GM18507 (cell line): ENCODE results near the gene CDC42BPG.
"Not testable (repeated sequence)": the region's sequence is repeated elsewhere in the genome, so short reads cannot be mapped to it uniquely, and the experiment has no call there.

Experiments used
- DNase-seq: peaks from one replicate; pipeline ENCODE4 v3.0.0; 2011; ENCODE audit warnings: low read depth; ENCODE audit not compliant: insufficient read length; ENCODE audit errors: extremely low spot score
- FAIRE-seq: peaks from 2 replicates; lab custom pipeline; 2011; peaks lifted over from hg19 to GRCh38; lab: Jason Lieb, UNC

CDC42BPG gene

DNA sequence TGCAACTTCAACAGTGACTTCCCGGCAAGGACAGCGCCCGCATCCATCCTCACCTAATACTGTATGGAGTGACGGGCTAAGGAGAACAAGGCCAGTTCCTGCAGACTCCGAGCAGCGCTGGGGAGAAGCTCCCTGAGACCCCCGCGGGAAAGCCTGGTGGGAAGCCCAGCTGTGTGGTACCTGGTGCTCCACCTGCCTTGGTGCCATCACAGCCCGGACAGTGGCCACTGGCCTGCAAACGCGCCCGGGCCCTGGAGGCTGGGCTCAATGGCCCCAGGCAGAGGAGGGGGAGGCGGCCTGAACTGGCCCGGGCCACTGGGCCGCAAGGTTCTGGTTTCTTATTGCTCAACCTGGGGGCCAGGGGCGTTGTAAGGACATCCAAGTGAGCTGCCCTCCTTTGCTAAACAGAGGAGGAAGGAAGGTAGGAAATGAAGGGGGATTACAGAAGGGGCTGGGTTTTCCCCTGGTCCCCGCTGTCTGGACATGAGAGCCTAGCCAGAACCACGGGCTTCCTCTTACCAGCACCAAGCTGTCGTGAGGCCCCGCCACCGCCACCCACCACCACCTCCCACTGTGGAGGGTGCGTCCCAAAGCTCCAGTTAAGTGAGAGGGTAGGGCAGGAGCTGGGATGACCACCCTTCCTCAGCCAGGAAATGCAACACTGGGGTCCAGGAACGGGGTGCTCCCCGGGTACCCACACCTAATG, 8.5 kb upstream of the CDC42BPG start:
- DNase-seq (no peak), FAIRE-seq (peak; percentile 26)

DNA sequence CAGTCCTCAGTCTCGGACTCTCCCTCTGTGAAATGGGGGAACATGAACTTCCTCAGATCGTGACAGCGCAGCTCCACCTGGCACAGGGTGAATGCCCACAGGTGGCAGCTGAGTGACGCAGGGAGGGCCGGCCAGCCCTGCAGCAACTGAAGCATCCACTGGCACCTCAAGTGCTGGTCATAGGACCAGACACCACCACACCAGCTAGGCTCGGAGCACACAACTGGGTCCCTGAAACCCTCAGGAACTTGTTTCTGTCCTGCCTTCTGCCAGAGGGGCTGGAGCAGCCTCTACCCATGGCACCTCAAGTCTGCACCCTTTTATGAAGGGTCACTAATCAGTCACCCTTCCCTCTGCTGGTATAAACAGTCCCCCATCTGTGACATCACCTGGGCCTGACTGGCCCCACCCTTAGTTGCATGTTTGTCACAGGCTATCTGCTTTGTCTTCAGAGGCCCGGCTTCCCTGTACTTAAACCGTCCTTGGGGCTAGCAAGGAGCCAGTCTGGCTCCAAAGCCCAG, 7.4 kb upstream of the CDC42BPG start:
- DNase-seq (no peak), FAIRE-seq (peak; percentile 46)

DNA sequence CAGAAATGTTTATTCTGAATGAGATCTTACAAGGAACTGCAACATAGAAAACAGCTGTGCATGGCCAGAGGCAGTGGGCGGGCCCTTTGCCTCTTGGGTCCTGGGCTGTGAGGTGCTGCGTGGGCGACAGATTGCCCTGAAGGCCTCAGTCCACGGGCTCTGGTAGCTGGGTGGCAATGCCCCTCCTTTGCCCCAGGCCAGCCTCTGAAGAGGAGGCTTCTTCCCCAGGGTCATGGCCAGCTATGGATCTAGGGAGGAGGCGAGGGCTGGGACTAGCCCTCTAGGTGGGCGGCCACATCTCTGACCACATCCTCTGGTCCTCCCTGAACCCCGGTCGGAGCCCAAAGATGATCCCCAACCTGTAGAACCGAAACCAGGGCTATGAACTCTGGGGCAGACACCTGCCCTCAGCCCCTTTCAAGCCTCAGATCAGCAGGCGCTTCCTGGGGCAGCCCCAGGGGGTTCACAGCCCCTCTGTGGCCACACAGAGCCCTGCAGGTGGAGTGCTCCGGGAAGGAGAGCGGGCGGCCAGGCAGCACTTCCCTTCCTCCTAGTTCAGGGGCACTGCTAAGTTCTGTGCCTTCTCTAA, 6.6 kb upstream of the CDC42BPG start:
- FAIRE-seq (peak; percentile 95), DNase-seq (peak; percentile 71)

DNA sequence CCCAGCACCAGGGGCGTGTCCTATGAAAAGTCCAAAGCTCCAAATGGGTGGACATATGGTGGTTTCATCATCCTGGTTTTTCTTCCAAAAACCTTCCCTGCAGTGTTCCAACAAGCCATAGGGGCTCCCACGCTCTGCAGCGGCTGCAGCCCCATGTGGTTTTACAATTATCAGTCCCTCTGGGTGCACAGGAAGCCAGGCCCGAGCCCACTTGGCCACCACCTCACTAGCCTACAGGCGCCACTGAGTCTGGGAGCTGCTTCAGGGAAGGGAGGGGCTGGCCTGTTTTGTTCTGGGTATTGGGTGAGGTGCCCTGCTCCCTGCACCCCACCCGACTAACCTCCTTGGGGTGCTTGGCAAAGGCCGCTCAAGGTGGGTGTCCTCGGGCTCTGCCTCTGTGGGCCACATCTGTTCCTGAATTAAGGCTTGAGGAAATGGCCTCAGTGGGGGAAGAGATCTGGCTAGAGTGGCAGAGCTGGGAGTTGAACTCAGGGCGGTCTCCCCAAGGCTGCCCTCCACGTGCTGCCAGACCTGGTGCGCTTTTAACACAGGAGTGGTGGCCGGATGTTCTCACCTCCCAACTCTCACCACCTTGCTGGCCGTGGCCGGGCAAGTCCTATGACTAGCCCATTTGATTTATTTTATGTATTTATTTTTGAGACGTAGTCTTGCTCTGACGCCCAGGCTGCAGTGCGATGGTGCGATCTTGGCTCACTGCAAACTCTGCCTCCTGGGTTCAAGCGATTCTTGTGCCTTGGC, 5.3 kb upstream of the CDC42BPG start:
- no peak for DNase-seq
- FAIRE-seq: no peak

DNA sequence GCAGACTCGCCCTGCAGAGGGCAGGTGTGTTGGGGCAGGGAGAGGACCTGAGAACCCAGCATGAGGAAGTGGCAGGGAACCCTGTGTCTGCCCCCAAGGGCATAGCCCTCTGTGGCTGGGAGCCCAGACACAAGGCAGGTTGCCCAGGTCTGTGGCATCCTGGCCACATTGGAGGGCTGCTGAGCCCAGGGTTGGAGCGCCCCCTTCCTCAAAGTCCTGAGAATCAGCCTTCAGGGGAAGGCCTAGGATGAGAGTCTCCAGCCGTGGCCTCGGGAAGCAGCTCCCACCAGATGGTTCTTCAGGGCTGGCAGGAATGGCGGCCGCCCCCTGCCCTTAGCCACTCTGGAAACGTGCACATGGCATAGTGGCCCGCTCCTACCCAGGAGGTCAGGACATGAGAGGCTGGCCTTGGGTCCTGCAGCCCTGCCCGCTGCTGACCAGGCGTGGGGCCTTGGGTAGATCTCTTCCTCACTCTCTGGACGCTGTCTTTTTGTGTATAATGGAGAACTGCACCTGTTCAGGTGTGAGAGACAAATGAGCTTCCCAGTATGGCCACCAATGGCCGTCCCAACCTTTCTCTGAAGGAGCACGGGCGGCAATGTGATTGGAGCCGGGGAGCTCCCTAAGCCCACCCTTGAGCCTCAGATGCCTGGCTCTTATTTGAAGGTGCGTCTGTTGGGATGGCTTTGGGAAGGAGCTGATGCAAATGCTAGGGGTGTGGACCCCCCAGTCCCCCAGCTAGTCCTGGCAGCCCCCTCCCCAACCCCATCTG, 4.6 kb upstream of the CDC42BPG start:
- DNase-seq: no peak
- no peak for FAIRE-seq

DNA sequence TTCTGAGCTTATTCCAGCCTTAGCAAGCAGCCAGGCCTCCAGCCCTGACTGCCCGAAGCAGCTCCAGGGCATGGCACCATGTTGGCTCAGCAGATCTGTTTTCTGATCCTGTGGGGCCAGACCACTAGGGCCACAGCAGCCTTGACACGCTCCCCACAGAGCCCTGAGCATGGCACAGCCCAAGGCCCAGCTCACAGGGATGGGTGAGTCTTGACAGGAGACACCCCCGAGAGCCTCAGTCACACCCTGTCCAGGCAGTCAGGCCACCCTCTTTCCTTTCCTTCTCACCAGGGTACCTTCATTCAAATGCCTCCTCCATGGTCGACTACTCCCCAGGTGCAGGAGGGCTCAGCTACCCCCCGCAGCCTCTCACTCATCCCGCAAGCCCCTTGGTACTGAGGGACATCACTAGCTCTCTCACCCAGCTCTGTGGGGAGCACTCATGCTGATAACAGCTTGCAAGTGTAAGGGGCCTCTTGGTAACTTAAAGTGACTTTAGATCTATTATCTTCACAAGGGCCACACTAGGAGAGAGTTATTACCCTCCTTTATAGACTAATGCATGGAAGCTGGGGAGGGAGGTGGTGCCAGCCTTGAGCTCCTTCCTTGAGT, 3.9 kb upstream of the CDC42BPG start:
- FAIRE-seq: peak; percentile 24
- DNase-seq: no peak

DNA sequence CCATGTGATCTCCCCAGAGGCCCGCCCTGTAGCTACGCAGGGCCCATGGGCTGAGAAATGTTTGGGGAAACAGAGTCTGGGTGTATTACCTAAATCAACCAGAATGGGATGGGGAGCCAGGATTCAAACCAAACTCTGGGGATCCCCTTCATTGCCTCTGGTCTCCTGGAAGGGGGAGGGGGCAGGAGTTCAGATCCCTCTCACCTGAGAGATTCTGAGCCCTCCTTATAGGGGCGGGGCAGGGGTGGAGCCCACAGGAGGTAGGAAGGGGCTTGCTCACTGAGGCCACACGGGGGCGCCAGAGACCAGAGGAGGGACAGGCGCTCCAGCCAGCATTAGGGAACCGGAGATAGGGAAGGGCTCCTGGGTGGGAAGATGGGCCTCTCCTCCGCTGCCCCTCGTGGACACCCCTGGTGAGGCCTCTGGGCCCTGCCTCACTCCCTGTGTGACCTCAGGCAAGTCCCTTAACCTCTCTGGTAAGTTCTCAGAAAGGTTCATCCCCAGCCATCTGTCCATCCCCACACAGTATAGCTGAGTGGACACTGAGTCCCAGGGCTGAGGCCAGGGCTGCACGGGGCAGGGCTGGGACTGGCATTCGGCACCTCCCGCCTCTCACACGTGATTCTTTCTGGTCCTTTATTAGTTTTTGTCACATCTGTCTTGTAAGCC, 2.7 kb upstream of the CDC42BPG start:
- peak; percentile 87 for FAIRE-seq
- DNase-seq: peak; percentile 78

DNA sequence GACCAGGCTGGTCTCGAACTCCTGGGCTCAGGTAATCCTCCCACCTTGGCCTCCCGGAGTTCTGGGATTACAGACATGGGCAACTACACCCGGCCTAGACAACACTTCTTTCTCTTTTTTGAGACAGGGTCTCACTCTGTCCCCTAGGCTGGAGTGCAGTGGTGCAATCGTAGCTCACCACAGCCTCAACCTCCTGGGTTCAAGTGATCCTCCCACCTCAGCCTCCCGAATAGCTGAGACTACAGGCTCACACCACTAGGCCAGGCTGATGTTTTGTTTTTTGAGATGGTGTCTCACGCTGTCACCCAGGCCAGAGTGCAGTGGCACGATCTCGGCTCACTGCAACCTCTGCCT, 1.3 kb upstream of the CDC42BPG start:
- not testable (repeated sequence) for FAIRE-seq, DNase-seq

DNA sequence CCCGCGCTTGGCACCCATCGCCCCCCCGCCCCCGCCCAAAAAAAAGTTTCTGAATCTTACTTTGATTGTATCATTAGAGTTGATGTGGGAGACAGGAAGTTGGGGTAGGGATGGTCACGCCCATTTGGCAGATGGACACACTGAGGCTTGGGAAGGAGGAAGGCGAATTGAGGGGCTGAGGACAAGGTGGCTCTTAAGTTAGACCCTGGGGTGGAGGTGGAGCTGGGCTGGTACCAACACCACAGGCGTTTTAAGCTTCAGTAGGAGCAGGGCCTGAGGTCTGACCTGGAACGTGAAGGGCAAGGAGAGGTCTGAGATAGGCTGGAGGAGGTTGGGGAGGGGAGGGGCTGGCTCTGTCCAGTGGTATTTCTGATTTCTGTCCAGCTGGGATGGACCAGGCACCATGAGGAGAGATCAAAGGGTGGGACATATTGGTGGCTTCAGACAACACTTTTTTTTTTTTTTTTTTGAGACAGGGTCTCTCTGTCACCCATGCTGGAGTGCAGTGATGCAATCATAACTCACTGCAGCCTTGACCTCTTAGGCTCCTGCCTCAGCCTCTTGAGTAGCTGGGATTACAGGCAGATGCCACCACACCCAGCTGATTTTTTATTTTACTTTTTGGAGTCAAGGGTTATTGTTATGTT, 799 bp upstream of the CDC42BPG start:
- FAIRE-seq (no peak), DNase-seq (no peak)

DNA sequence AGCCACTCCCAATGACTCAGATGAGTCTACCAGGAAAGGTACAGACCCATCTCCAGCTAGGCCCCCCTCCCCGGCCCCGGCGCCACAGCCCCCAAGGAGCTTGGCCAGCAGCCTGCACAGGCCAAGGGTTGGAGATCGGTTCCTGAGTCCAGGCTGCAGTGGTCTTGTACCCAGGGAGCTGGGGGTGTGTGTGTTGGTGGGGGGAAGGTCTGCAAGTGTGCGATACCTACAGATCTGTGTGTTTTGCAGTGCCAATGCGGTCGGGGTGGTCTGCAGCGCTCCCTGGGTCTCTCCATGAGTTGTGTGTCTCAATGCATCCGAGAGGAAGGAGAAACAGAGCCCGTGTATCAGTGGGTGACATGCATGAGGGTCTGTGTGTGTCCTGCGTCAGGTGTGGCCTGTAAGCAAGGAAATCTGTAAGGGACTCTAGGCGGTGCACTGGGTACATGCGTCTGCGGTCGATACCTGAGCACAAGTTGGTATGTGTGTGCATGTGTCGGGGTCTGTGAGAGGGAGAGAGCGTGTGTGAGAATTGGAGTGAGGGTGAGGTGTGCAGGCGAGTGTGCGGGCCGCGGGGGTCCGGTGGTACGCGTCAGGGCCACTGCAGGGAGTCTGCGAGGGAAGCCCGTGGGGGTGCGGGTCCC, 645 bp downstream of the CDC42BPG start:
- no peak for DNase-seq
- FAIRE-seq: no peak

DNA sequence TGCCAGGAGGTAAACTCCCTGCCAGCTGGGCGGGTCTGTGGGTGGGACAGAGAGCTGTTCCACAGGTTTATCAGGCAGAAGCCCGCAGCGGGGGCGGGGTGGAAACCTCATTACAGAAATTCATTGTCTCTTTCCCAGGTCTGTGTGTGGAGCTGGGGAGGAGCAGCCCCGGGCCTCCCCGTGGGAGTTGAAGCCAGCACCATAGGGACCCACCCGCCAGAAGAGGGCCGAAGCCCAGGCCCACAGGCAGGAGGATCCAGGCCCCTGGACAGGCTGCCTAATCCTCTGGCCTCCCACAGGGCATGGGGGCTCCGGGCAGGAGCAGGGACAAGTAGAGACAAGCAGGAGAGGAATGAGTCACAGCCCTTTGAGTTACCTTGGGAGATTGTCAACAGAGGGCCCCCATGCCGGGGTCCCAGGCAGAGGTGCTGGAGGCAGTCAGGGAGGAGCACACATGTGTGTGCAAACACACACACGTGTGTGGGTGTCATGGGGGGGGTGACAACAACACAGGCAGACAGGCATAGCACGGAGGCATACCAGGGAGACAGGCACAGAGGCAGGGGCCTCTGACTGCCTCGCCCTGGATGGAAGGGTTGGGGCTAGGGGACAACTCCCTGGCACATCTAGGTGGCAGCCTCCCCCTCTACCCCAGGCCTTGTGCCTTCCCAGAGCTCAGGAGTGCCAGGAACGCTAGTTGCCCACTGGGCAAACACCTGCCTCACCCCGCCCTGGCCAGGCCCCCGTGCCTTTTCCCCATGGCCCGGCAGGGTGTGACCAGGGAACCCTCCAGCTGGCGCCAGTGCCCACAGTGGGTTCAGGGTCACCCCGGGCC, 1.4 kb downstream of the CDC42BPG start:
- FAIRE-seq: no peak
- DNase-seq: no peak

DNA sequence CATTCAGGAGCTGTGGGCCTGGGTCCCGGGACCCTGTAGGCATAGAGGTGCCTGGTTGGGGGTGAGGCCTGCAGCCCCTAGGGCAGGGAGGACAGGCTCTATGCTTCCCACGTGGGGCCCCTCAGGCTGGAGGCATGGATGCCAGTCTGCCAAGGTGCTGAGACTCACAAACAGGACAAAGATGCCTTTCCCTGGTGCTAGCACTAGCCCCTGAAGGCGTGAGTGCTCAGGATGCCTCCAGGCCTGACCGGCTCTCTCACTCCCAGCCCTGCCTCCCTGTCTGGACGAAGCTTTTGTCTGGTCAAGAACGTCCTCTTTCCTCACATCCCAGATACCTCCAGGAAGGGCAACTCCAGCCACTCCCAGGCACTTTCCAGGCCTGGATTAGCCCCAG, 2.1 kb downstream of the CDC42BPG start:
- no peak for DNase-seq
- no peak for FAIRE-seq

DNA sequence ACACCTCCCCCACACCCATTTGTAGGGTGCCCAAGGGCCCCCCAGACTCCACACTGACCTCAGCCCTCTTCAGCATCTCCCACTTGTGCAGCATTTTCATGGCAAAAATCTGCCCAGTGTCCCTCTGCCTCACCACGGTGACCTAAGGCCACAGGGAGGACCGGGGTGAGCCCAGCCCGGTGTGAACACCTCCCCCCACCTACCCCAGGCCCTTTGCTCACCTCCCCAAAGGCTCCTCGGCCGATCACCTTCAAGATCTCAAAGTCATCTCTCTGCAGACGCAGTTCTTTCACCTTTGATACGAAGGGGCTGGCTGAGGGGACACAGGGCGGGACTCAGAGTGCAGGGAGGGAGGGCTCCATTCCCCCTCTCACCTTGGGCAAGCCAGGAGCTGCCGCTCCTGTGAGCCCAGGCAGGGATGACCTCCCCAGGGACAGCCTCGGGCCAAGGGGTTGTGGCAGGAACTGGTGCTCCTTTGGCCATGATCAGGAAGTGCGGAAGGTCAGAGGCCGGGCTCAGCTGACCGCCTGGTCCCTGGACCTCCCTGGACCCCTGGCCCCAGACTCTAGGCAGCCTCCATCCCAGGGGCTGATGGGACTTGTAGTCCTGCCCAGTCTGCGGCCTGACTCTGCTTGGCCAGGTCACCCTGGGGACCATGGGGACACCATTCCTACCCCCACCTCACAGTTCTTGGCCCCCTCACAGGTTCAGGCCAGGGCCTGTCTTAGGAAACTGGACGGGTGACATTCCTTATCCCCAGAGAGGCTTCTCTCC, 2.7 kb downstream of the CDC42BPG start:
- DNase-seq (no peak), FAIRE-seq (no peak)

DNA sequence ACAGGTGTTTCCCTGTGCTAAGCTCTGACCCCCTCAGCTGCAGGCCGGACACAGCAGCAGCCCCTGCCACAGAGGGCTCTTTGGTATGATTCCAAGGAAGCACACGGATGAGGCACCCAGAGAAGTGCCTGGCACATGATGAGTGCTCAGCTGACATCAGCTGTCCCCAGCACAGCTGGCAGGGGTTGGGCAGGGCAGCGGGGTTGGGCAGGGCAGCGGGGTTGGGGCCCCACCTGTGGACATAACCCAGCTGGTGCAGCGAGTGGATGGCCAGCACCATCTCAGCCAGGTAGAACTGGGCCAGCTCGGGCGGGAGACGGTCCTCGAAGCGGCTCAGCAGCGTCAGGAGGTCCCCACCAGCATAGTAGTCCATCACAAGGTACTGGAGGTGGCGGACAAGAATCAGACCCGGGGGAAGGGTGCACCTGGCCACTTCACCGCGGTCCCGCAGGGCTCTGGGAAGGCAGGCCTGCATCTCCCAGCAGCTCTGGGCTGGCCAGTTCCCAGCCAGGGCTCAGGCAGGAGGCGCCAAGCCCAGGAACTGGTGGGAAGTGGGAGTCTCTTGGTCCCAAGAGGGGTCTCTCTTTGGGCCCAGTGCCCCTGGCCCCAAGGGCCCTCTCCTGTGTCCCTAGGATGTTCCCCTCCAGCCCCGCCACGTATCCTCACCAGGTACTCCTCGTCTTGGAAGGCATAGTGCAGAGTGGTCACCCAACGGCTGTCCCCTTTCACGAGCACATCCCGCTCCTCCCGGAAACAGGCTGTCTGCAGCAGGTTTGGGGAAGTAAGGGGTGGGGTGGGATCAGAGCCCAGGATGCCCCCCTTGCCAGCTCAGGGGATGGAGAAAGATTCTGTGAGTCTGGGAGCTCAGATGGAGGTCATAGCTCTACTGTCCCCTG, 4.3 kb downstream of the CDC42BPG start:
- no peak for DNase-seq

DNA sequence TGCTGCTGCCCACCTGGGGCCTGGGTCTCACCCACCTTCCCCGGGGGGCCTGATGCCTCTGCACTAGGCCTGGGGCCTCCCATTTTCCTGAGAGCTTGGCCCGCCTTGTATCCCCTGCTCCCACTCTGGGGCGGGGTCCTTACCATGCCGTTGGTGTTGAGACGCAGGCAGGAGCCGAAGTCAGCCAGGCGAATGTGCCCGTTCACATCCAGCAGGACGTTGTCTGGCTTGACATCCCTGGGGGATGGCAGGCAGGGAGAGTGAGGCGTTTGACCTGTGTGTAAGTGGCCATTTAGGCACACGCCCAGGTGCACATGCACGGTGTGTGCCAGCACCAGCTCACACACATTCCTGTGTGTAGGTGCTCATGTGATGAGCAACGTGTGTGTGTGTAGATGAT, 5.1 kb downstream of the CDC42BPG start:
- DNase-seq (no peak), FAIRE-seq (no peak)

More for the DNA sequence above, 4.3 kb downstream of the CDC42BPG start:
- FAIRE-seq: no peak
